ENCODE data around the gene EFNB1.

The EFNB1 gene

GRCh38 chrX:68876731-68877130 lies 47.9 kb downstream of the EFNB1 start:
- Mint-ChIP-seq H3K4me1 (ENCODE audit: low read depth) (no peaks in the 10 kb centered on the region), H3K9me3 (ENCODE audit: low read depth) (no peaks in the 10 kb centered on the region), H3K4me3 (no peak overlapping the region), H3K36me3 (no peaks in the 10 kb centered on the region), H3K27me3 (no peaks in the 10 kb centered on the region), H3K27ac (no peak overlapping the region)

GRCh38 chrX:68877606-68878005 lies 48.8 kb downstream of the EFNB1 start:
- Mint-ChIP-seq H3K9me3 (ENCODE audit: low read depth) (no peaks in the 10 kb centered on the region), H3K4me1 (ENCODE audit: low read depth) (no peaks in the 10 kb centered on the region), H3K36me3 (no peaks in the 10 kb centered on the region), H3K27ac (no peak overlapping the region), H3K4me3 (no peak overlapping the region), H3K27me3 (no peaks in the 10 kb centered on the region)

- Mint-ChIP-seq H3K27me3 (no peaks in the 10 kb centered on the region), H3K4me3 (no peak overlapping the region), H3K27ac (no peak overlapping the region), H3K36me3 (no peaks in the 10 kb centered on the region), H3K4me1 (ENCODE audit: low read depth) (no peaks in the 10 kb centered on the region), H3K9me3 (ENCODE audit: low read depth) (no peaks in the 10 kb centered on the region)
These were observed 50.3 kb downstream of the EFNB1 start for GRCh38 chrX:68878977-68879645.

- Mint-ChIP-seq H3K27me3 (no peaks in the 10 kb centered on the region), H3K36me3 (no peaks in the 10 kb centered on the region), H3K27ac (no peak overlapping the region), H3K9me3 (ENCODE audit: low read depth) (no peaks in the 10 kb centered on the region), H3K4me3 (no peak overlapping the region), H3K4me1 (ENCODE audit: low read depth) (no peaks in the 10 kb centered on the region)
These were observed 52.2 kb downstream of the EFNB1 start for GRCh38 chrX:68880846-68881552.

- Mint-ChIP-seq H3K36me3 (no peaks in the 10 kb centered on the region), H3K4me3 (no peak overlapping the region), H3K9me3 (ENCODE audit: low read depth) (no peaks in the 10 kb centered on the region), H3K27me3 (no peaks in the 10 kb centered on the region), H3K4me1 (ENCODE audit: low read depth) (no peaks in the 10 kb centered on the region), H3K27ac (no peak overlapping the region)
These were observed 53.1 kb downstream of the EFNB1 start for GRCh38 chrX:68881911-68882310.

GRCh38 chrX:68883800-68884199 lies 55.0 kb downstream of the EFNB1 start:
- Mint-ChIP-seq H3K4me1 (ENCODE audit: low read depth) (no peaks in the 10 kb centered on the region), H3K4me3 (no peak overlapping the region), H3K27ac (no peak overlapping the region), H3K9me3 (ENCODE audit: low read depth) (no peaks in the 10 kb centered on the region), H3K27me3 (no peaks in the 10 kb centered on the region), H3K36me3 (no peaks in the 10 kb centered on the region)

GRCh38 chrX:68889249-68889648 lies 60.4 kb downstream of the EFNB1 start:
- Mint-ChIP-seq H3K9me3 (ENCODE audit: low read depth) (no peaks in the 10 kb centered on the region), H3K27me3 (no peaks in the 10 kb centered on the region), H3K36me3 (no peaks in the 10 kb centered on the region), H3K4me1 (ENCODE audit: low read depth) (peaks cover 3% of the 10 kb centered on the region), H3K27ac (no peak overlapping the region), H3K4me3 (no peak overlapping the region)
